ENCODE data around the gene CNOT9. TPM values are rescaled to one million over a fixed set of nuclear protein-coding genes. Genes with fewer than 3 reads are reported as not detected.

The CNOT9 gene
- total RNA-seq, 1 experiment from 2014 or later = 65.7 TPM

GRCh38 chr2:218564056-218564455 is 4.6 kb upstream of the CNOT9 start:
- POLR2A ChIA-PET = no interaction called here

More at GRCh38 chr2:218564056-218564455, 4.6 kb upstream of the CNOT9 start:
- Histone ChIP-seq H3K4me3 (replicated peaks in 1 of 2; ENCODE audit: low read depth in 1 of 2, low read length in 2 of 2) (no peak overlapping the region), H4K20me1 (ENCODE audit: insufficient read depth) (no peaks in the 10 kb centered on the region), H2AFZ (ENCODE audit: low read depth, low read length, poor library complexity, severe bottlenecking) (no peak overlapping the region), H3K9ac (ENCODE audit: low read length) (no peak overlapping the region), H3K27ac (ENCODE audit: low read depth, low read length) (no peak overlapping the region), H3K36me3 (ENCODE audit: control insufficient read depth in 1 of 2, insufficient read depth in 2 of 2, low read length in 2 of 2) (peaks cover 8 to 11% of the 10 kb centered on the region in 2 experiments; a peak in 3 of 4 replicates), H3K4me1 (ENCODE audit: control insufficient read depth in 1 of 2, insufficient read depth in 2 of 2, low read length in 2 of 2) (peaks cover 10 to 14% of the 10 kb centered on the region in 2 experiments), H3K9me2 (ENCODE audit: insufficient read depth) (no peaks in the 10 kb centered on the region), H3K4me2 (ENCODE audit: low read length) (no peak overlapping the region), H3K27me3 (ENCODE audit: insufficient read depth, low read length) (no peaks in the 10 kb centered on the region), H3K79me2 (ENCODE audit: insufficient read depth, low read length) (peaks cover 73% of the 10 kb centered on the region), H3K9me3 (ENCODE audit: control insufficient read depth in 1 of 2, insufficient read depth in 1 of 2, low read depth in 1 of 2, low read length in 2 of 2) (no peaks in the 10 kb centered on the region)
- no TSS peak for BruUV-seq (replicated peaks)
- ATAC-seq (no peak), DNase-seq (ENCODE audit: low read depth, low spot score) (no peak)
- intact Hi-C loops (cut with micrococcal nuclease) = no loop called here
- CTCF ChIA-PET = no interaction called here
- TF ChIP-seq SP1 (IDR thresholded peaks at IDR 0.05; ENCODE audit: low read depth) (no peak), MAX (IDR thresholded peaks at IDR 0.05) (no peak), ZNF274 (IDR thresholded peaks at IDR 0.05; ENCODE audit: low read depth, low read length) (no peak), ZBTB33 (IDR thresholded peaks at IDR 0.05; ENCODE audit: extremely low read depth, insufficient replicate concordance, low read length) (no peak), EZH2 (IDR thresholded peaks at IDR 0.05) (no peak), EZH2phosphoT487 (IDR thresholded peaks at IDR 0.05; ENCODE audit: borderline replicate concordance) (no peak), CEBPB (IDR thresholded peaks at IDR 0.05; ENCODE audit: low read depth) (no peak), TCF7L2 (IDR thresholded peaks at IDR 0.05; ENCODE audit: borderline replicate concordance, extremely low read depth, insufficient read depth, insufficient read length) (no peak)
- RAD21 ChIA-PET (ENCODE audit: low non-redundant PET in 1 of 2, low total read pairs in 2 of 2, uncharacterized antibody in 2 of 2, unreplicated experiment in 2 of 2) = no interaction called here
